Endothelial cell of umbilical vein (primary cell): Measurements from ENCODE around the gene CD48.

Source experiments
- POLR2A ChIP-seq: IDR thresholded peaks from 2 replicates; pipeline ENCODE4 v1.6.1; 2012; ENCODE audit warnings: low read depth, mild to moderate bottlenecking, control low read depth, low read length
- TF ChIP-seq, protein P1 (sequence below), 2 donors: IDR thresholded peaks; 1 replicate in 1 of 2; 2 replicates in 1 of 2; pipeline ENCODE4 v1.5.1; 2011; ENCODE audit warnings: low read length in 2 of 2, mild to moderate bottlenecking in 2 of 2, moderate library complexity in 2 of 2, control low read depth in 1 of 2, inconsistent platforms in 1 of 2, low read depth in 1 of 2; ENCODE audit not compliant: insufficient read depth in 1 of 2; ENCODE audit errors: extremely low read depth in 1 of 2

DNA sequence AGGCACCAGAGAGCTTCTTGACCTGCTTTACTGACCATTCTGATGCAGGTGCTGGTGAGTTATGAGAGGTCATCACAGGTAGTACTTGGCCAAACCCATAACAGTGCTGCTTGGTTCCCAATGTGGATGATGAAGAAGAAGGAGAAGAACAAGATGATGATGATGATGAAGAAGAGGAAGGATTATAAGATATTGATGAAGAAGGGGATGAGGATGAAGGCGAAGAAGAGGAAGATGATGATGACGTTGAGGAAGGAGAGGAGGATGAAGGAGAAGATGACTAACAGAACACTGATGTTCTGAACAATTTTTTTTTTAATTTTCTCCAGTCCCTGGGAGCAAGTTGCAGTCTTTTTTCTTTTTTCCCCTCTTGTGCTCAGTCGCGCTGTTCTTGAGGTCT is 40.9 kb downstream of the CD48 start:
- TF ChIP-seq POLR2A = no peak
- TF ChIP-seq, protein P1, sequence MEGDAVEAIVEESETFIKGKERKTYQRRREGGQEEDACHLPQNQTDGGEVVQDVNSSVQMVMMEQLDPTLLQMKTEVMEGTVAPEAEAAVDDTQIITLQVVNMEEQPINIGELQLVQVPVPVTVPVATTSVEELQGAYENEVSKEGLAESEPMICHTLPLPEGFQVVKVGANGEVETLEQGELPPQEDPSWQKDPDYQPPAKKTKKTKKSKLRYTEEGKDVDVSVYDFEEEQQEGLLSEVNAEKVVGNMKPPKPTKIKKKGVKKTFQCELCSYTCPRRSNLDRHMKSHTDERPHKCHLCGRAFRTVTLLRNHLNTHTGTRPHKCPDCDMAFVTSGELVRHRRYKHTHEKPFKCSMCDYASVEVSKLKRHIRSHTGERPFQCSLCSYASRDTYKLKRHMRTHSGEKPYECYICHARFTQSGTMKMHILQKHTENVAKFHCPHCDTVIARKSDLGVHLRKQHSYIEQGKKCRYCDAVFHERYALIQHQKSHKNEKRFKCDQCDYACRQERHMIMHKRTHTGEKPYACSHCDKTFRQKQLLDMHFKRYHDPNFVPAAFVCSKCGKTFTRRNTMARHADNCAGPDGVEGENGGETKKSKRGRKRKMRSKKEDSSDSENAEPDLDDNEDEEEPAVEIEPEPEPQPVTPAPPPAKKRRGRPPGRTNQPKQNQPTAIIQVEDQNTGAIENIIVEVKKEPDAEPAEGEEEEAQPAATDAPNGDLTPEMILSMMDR (IDR thresholded peaks at IDR 0.05; ENCODE audit: extremely low read depth in 1 of 2, insufficient read depth in 1 of 2, low read depth in 1 of 2, low read length in 2 of 2) = no peak
